ENCODE results near the gene MS4A5. TPM values are rescaled to one million over a fixed set of nuclear protein-coding genes. Genes with fewer than 3 reads are reported as not detected.

The MS4A5 gene
- total RNA-seq, 1 donor from 2014 or later = not detected

- DNase-seq = peak; percentile 21
Measured at GRCh38 chr11:60485987-60486386, 56.6 kb downstream of the MS4A5 start.

GRCh38 chr11:60492488-60493009 is 63.2 kb downstream of the MS4A5 start, which contains the start of gene MS4A12:
Gene MS4A12 (plus strand): TSS chr11:60492778. CDS start chr11:60497319, 4,541 bp downstream.
- no peak for DNase-seq

- DNase-seq = no peak
Measured at GRCh38 chr11:60493454-60493853, 64.1 kb downstream of the MS4A5 start.

Other genes starting within 250 kb of the MS4A5 start
- gene MS4A6A, start 246.5 kb upstream of the MS4A5 start, total RNA-seq = 1.3 and 6.0 TPM in 2 replicates
- not detected in 2 replicates for gene MS4A4E, start 186.4 kb upstream of the MS4A5 start, total RNA-seq
- not detected in 2 replicates for gene MS4A4A, start 148.9 kb upstream of the MS4A5 start, total RNA-seq
- gene MS4A6E, start 102.3 kb upstream of the MS4A5 start, total RNA-seq = not detected in 2 replicates
- gene MS4A7, start 51.0 kb upstream of the MS4A5 start, total RNA-seq = not detected in 2 replicates
- gene MS4A14, start 33.1 kb upstream of the MS4A5 start, total RNA-seq = not detected in 2 replicates
- gene MS4A1, start 26.3 kb downstream of the MS4A5 start, total RNA-seq = not detected in 2 replicates
- not detected in 2 replicates for gene MS4A12, start 63.2 kb downstream of the MS4A5 start, total RNA-seq
- not detected in 2 replicates for gene MS4A13, start 85.8 kb downstream of the MS4A5 start, total RNA-seq